GM19240 (cell line): ENCODE results near the gene CKB.

ENCODE experiments used
- DNase-seq: peaks from one replicate; pipeline ENCODE4 v3.0.0; 2011; ENCODE audit warnings: low spot score; ENCODE audit not compliant: insufficient read length

Gene CKB

DNA sequence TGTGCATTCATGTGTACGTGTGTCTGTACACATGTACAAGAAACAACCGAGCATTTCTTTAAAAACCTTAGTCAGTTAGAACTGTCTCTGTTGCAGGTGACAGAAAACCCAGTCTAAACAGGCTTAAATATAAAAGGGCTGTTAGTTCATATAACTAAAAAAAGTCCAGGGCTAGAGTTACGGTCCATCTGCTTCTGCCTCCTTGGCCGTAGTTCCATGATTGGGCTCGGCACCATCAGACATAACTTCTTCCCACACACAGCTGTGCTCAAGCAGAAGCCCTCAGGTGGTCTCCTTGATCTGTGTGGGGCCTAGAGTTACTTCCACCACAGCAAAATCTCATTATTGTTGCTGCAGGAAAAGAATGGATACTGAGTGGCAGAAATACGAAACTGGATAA lies 34.6 kb downstream of the CKB start:
- DNase-seq, result no peak

DNA sequence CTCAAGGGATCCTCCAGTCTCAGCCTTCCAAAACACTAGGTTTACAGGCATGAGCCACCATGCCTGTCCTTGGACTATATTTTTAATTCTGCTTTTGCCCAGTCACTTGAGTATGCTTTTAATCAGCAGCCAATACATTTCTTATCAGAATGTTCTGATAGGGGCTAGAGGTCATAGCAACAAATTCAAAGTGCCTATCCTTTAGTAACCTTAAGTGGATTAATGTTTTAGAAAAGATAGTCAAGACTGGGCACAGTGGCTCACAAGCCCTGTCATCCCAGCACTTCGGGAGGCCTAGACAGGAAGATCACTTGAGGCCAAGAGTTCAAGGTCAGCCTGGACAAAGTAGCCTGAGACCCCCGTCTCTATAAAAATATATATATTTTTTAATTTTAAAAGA lies 37.1 kb downstream of the CKB start:
- DNase-seq, result no peak

DNA sequence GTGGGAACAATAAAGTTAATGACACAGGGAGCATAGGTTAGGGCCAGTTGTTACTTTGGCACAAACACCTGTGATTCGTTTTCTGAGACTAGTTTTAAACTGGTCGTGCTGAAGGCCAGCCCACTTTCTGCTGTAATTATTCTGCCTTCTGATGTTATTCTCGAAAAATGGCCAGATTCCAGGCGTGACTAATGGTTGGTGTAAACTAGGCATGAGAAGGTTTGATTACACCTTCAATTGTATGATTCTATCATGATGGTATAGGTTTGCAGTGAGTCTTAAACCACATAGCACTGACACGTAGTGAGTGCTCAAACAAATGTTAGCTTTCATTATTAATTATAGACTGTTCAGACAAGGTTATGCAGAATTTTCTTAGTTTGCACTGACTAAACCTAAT lies 39.0 kb downstream of the CKB start:
- DNase-seq, result no peak

DNA sequence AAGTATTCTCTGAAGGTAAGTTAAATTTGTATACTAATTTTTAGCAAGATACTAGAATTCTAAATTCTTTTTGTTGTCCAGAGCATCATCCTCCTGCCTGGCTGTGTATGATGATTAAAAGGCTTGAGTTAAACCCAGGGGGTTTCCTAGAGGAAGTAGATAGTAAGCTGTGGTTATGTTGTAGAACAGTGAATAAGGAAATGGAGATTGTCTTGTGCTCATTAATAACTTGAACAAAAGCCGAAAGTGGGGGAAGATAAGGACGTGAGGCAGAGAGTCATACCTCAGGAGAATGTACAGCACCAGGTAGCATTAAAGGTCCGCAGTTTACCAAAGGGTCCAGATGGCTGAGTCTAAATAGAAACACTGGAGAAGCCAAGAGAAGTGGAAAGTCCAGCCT lies 42.0 kb downstream of the CKB start:
- no peak for DNase-seq

DNA sequence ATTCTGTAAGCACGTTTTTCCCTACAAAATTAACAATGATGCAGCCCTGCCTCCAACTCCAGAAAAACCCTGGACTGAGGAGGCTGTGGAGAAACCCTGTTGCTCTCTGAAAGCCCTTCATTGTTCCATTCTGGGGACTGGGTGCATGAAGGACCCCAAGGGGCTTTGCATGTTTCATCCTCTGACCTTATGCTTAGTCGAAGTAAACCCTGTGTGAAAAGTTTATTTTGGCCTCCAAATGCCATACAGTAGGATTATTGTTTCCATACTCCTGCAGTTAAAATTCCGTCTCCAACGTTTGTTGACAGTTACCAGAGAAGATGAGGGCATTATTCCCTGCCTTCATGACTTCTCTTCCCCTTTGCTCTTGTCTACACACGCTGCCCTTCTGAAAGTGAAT lies 46.0 kb downstream of the CKB start:
- no peak for DNase-seq

DNA sequence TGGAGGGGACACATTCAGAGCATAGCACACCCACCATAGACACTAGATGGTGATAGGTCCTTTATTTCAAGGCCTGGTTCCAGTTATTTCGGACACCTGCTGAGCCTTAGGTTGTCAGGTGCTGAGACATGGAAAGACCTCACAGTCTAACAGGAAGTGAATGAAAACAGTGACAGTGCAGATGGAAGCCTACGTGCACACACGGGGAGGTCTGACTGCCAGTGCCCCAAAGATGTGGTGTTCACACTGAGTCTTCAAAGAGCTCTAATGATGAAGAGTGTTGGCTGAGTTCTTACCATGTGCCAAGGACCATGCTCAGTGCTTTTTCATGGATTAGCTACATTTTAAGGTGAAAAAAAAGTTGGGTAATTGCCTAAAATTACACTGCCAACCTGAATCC lies 46.6 kb downstream of the CKB start:
- DNase-seq, result no peak

DNA sequence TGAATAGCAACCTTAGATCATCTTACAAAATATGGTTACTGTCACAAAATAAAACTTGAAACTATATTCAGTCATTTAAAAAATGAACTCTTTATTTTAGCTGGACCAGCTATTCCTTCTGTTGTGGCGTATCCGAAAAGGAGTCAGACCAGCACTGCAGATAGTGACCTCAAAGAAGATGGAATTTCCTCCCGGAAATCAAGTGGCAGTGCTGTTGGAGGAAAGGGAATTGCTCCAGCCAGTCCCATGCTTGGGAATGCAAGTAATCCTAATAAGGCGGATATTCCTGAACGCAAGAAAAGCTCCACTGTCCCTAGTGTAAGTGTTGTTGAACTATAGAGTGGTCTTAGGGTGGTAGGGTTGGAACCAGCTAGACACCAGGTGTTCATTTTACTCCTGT lies 47.7 kb downstream of the CKB start:
- DNase-seq, result no peak

DNA sequence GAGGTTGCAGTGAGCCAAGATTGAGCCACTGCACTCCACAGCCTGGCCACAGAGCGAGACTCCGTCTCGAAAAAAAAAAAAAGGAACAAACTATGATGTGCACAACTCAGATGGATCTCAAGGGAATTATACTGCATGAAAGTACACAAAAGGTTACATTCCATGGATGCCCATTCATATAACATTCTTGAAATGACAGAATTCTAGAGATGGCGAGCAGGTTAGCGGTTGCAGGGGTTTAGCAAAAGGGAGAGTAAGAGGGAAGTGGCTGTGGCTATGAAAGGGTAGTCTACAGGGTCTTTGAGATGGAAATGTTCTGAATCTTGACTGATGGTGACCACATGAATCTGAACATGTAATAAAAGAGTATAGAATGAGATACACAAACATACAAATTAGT lies 49.7 kb downstream of the CKB start:
- DNase-seq, result no peak
